HepG2 (cell line): Measurements from ENCODE around the gene SLC7A4. TPM values are rescaled to one million over a fixed set of nuclear protein-coding genes. Genes with fewer than 3 reads are reported as not detected.

ENCODE experiments used
- ARNT ChIP-seq: fragments of 450-650 bp; IDR thresholded peaks from 2 replicates; pipeline ENCODE4 v1.6.1; 2017
- KDM5B ChIP-seq: sonication (generic); formaldehyde crosslinking; IDR thresholded peaks from 2 replicates; pipeline ENCODE4 v1.4.0; 2020; ENCODE audit warnings: missing genetic modification reagents, mild to moderate bottlenecking, borderline replicate concordance
- KLF12 ChIP-seq: sonication (generic); formaldehyde crosslinking; IDR thresholded peaks from 2 replicates; pipeline ENCODE4 v1.4.0; 2020; ENCODE audit warnings: missing genetic modification reagents, borderline replicate concordance
- NFYB ChIP-seq: sonication (generic); formaldehyde crosslinking; IDR thresholded peaks from 2 replicates; pipeline ENCODE4 v1.4.0; 2020; ENCODE audit warnings: missing genetic modification reagents
- RAD51 ChIP-seq: fragments of 450-650 bp; IDR thresholded peaks from 2 replicates; pipeline ENCODE4 v1.6.1; 2016; ENCODE audit warnings: borderline replicate concordance
- SRSF1 ChIP-seq: fragments of 200-400 bp; formaldehyde crosslinking; optimal IDR thresholded peaks from 2 replicates; pipeline ENCODE3; 2017; ENCODE audit warnings: mild to moderate bottlenecking, low read depth, low read length, moderate library complexity
- YEATS4 ChIP-seq: sonication (generic); formaldehyde crosslinking; IDR thresholded peaks from 2 replicates; pipeline ENCODE4 v1.4.0; 2020; ENCODE audit warnings: missing genetic modification reagents, borderline replicate concordance
- ZNF205 ChIP-seq: IDR thresholded peaks from 2 replicates; pipeline ENCODE4 v1.6.1; 2018; ENCODE audit warnings: missing biosample characterization, missing genetic modification reagents
- ZNF598 ChIP-seq: sonication (generic); formaldehyde crosslinking; IDR thresholded peaks from 2 replicates; pipeline ENCODE4 v1.5.1; 2020; ENCODE audit warnings: mild to moderate bottlenecking, missing genetic modification reagents, borderline replicate concordance
- ZNF737 ChIP-seq: sonication (generic); formaldehyde crosslinking; IDR thresholded peaks from 2 replicates; pipeline ENCODE4 v1.5.0; 2020; ENCODE audit warnings: missing genetic modification reagents, mild to moderate bottlenecking, borderline replicate concordance
- polyA plus RNA-seq, 8 experiments: library from polyadenylated mRNA; depleted of rRNA in 3 of 8; stranded (reverse) in 7 of 8; unstranded in 1 of 8; fragments of >200 nt; fragmentation: Illumina TruSeq in 4 of 8; extraction: Trizol in 4 of 8; gene quantifications; 2 replicates each; pipeline versions ENCODE4 v1.2.1 to v1.2.3, GENCODE V29; 2011 to 2016; ENCODE audit warnings: low read depth in 4 of 8, missing spikeins in 1 of 8, mixed read lengths in 1 of 8; ENCODE audit not compliant: insufficient read depth in 1 of 8
- total RNA-seq, 5 experiments: library from RNA; depleted of rRNA; stranded (reverse); fragments of >200 nt; fragmentation: Illumina TruSeq; extraction: Trizol; gene quantifications; 2 replicates each; pipeline ENCODE4 v1.2.3, GENCODE V29; 2016; ENCODE audit warnings: low read depth in 1 of 5
- TF ChIP-seq, protein P1 (sequence below), 2 experiments: fragments of 450-650 bp in 1 of 2; sonication (generic) in 1 of 2; formaldehyde crosslinking in 1 of 2; IDR thresholded peaks; 2 replicates each; pipeline versions ENCODE4 v1.6.1 to v1.8.0; 2016 to 2022; ENCODE audit warnings: antibody characterized with exemption in 1 of 2, mild to moderate bottlenecking in 1 of 2, missing genetic modification reagents in 1 of 2
- TF ChIP-seq, protein P2 (sequence below): sonication (generic); formaldehyde crosslinking; IDR thresholded peaks from 2 replicates; pipeline ENCODE4 v1.4.0; 2020; ENCODE audit warnings: mild to moderate bottlenecking, missing genetic modification reagents

The SLC7A4 gene
- total and polyA plus RNA-seq, 2 of the 13 experiments (the other 11 are each of a cell fraction or from before 2014, with no cell fraction given) = not detected

DNA sequence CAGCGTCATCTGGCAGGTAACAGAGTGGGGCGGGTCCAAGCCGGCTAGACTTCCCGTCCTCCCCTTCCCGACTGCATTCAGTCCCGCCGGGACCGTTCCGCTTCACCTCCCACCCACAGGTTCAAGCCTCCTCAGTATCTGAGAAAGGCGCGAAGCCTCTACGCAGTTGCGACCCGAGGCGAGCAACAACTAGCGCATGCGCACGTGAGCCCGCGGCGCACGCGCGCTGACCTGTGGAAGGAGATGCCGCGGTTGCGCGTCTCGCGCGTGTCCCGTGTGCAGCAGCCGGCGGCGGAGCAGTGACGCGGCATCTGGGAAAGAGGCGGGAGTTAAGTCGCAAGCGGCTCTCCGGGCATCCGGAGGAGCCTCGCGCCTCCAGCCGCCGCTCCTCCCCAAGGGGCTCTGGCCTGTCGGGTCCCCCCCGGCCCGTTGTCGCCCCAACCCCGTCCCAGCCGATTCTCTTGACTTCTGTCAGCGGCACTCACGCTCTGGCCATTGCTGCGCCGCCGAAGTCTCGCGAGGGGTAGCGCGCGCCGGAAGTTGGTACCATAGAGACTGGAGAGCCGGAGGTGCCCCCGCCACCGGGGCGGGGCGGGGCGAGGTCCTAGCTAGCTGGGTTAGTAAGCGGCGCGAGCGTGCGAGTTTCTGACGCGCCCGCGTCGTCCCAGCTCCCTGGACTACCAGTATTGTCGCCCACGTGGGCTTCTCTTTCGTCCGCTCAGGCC, 30.6 kb downstream of the SLC7A4 start, which contains the start of gene THAP7 (continued):
- TF ChIP-seq, protein P1, sequence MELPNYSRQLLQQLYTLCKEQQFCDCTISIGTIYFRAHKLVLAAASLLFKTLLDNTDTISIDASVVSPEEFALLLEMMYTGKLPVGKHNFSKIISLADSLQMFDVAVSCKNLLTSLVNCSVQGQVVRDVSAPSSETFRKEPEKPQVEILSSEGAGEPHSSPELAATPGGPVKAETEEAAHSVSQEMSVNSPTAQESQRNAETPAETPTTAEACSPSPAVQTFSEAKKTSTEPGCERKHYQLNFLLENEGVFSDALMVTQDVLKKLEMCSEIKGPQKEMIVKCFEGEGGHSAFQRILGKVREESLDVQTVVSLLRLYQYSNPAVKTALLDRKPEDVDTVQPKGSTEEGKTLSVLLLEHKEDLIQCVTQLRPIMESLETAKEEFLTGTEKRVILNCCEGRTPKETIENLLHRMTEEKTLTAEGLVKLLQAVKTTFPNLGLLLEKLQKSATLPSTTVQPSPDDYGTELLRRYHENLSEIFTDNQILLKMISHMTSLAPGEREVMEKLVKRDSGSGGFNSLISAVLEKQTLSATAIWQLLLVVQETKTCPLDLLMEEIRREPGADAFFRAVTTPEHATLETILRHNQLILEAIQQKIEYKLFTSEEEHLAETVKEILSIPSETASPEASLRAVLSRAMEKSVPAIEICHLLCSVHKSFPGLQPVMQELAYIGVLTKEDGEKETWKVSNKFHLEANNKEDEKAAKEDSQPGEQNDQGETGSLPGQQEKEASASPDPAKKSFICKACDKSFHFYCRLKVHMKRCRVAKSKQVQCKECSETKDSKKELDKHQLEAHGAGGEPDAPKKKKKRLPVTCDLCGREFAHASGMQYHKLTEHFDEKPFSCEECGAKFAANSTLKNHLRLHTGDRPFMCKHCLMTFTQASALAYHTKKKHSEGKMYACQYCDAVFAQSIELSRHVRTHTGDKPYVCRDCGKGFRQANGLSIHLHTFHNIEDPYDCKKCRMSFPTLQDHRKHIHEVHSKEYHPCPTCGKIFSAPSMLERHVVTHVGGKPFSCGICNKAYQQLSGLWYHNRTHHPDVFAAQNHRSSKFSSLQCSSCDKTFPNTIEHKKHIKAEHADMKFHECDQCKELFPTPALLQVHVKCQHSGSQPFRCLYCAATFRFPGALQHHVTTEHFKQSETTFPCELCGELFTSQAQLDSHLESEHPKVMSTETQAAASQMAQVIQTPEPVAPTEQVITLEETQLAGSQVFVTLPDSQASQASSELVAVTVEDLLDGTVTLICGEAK (IDR thresholded peaks at IDR 0.05) = no peak
- TF ChIP-seq, protein P1 (CRISPR knock-in tag; IDR thresholded peaks at IDR 0.05) = peak; percentile 65
- peak; percentile 95 for TF ChIP-seq KDM5B (CRISPR knock-in tag)
- peak; percentile 24 for TF ChIP-seq SRSF1
- no peak for TF ChIP-seq KLF12
- TF ChIP-seq, protein P2, sequence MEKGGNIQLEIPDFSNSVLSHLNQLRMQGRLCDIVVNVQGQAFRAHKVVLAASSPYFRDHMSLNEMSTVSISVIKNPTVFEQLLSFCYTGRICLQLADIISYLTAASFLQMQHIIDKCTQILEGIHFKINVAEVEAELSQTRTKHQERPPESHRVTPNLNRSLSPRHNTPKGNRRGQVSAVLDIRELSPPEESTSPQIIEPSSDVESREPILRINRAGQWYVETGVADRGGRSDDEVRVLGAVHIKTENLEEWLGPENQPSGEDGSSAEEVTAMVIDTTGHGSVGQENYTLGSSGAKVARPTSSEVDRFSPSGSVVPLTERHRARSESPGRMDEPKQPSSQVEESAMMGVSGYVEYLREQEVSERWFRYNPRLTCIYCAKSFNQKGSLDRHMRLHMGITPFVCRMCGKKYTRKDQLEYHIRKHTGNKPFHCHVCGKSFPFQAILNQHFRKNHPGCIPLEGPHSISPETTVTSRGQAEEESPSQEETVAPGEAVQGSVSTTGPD (CRISPR knock-in tag) = no peak
- no peak for TF ChIP-seq RAD51
- TF ChIP-seq ZNF205 (CRISPR knock-in tag) = peak; percentile 88
- TF ChIP-seq NFYB (CRISPR knock-in tag) = no peak
- TF ChIP-seq ARNT = no peak
- no peak for TF ChIP-seq ZNF737 (CRISPR knock-in tag)
- TF ChIP-seq ZNF598 (CRISPR knock-in tag) = no peak
- TF ChIP-seq YEATS4 (CRISPR knock-in tag) = peak; percentile 86
